Epithelial cell of proximal tubule (primary cell): ENCODE data around the gene PTPRD. TPM values are rescaled to one million over a fixed set of nuclear protein-coding genes. Genes with fewer than 3 reads are reported as not detected.

Experiments used
- DNase-seq: peaks from one replicate; pipeline ENCODE4 v3.0.0-alpha.2; 2011; ENCODE audit warnings: low read depth
- H3K4me3 ChIP-seq: 2 replicates; pipeline ENCODE4 v1.5.1; 2011; ENCODE audit warnings: low read depth, mild to moderate bottlenecking, low read length
- total RNA-seq: library from RNA; depleted of rRNA; stranded (reverse); fragments of >200 nt; gene quantifications from 2 replicates; pipeline ENCODE4 v1.2.3, GENCODE V29; 2015
- TF ChIP-seq, protein P1 (sequence below): conservative IDR thresholded peaks from 2 replicates; pipeline ENCODE4 v1.5.1; 2012; ENCODE audit warnings: low read depth, mild to moderate bottlenecking, low read length

Gene PTPRD
- total RNA-seq, 1 donor from 2014 or later, result 3.2 TPM

GRCh38 chr9:8473244-8474020 lies 2139.4 kb downstream of the PTPRD start:
- no peak overlapping the region for H3K4me3 ChIP-seq
- no peak for DNase-seq
- TF ChIP-seq, protein P1, sequence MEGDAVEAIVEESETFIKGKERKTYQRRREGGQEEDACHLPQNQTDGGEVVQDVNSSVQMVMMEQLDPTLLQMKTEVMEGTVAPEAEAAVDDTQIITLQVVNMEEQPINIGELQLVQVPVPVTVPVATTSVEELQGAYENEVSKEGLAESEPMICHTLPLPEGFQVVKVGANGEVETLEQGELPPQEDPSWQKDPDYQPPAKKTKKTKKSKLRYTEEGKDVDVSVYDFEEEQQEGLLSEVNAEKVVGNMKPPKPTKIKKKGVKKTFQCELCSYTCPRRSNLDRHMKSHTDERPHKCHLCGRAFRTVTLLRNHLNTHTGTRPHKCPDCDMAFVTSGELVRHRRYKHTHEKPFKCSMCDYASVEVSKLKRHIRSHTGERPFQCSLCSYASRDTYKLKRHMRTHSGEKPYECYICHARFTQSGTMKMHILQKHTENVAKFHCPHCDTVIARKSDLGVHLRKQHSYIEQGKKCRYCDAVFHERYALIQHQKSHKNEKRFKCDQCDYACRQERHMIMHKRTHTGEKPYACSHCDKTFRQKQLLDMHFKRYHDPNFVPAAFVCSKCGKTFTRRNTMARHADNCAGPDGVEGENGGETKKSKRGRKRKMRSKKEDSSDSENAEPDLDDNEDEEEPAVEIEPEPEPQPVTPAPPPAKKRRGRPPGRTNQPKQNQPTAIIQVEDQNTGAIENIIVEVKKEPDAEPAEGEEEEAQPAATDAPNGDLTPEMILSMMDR, result no peak

GRCh38 chr9:8468045-8468637 lies 2144.7 kb downstream of the PTPRD start:
- TF ChIP-seq, protein P1, result no peak
- no peak for DNase-seq
- H3K4me3 ChIP-seq, result no peak overlapping the region

DNA sequence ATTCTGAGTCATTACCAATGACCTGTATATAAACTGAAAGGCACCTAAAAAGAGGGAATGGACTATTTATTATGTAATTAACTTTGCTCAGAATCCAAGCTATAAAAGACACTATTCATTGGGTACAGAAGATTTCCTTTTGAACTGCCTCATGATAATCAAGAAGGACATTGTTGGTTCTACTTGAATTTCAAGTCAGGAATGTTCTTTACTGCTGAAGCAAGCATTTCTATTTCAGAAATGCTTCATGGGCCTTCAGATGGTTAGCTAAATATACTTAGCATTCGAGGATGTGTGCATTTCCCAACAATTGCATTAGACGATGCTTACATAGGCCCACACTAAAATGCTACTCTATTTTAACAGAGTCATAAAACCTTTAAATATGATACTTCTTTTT lies 2155.0 kb downstream of the PTPRD start:
- TF ChIP-seq, protein P1, result no peak
- DNase-seq, result no peak
- H3K4me3 ChIP-seq, result no peak overlapping the region

- H3K4me3 ChIP-seq, result no peak overlapping the region
- DNase-seq, result no peak
- TF ChIP-seq, protein P1, result no peak
These were observed 2155.7 kb downstream of the PTPRD start for GRCh38 chr9:8457055-8457454.

DNA sequence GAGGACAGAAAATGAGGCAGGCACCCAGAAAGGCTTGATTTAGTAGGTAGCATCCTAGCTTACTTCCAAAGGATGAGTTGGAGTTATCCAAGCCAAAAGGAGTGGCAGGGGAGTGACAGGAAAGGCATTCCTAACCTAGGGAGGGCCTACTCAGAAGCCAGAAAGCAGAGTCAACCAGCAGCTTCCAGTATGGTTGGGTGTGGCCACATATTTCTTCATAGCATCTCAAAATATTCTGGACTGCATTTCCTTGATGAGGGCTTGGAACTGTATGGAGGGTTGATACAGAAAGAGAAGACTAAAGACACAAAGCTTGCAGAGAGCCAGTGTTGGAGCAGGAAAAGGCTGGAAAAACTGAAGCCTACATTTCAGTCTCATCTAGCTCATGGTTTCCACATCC lies 2156.5 kb downstream of the PTPRD start:
- DNase-seq, result no peak
- TF ChIP-seq, protein P1, result no peak
- no peak overlapping the region for H3K4me3 ChIP-seq

- TF ChIP-seq, protein P1, result no peak
- no peak for DNase-seq
- no peak overlapping the region for H3K4me3 ChIP-seq
These were observed 2161.8 kb downstream of the PTPRD start for GRCh38 chr9:8450810-8451545.
